ENCODE measurements around the gene PHACTR1. TPM values are rescaled to one million over a fixed set of nuclear protein-coding genes. Genes with fewer than 3 reads are reported as not detected.

The PHACTR1 gene
- total RNA-seq, 1 experiment from 2014 or later: not detected

GRCh38 chr6:12963567-12963966, 247.0 kb downstream of the PHACTR1 start:
- Histone ChIP-seq H3K4me2 (ENCODE audit: low read length) (no peak overlapping the region), H3K4me1 (ENCODE audit: insufficient read depth, low read length) (no peaks in the 10 kb centered on the region), H3F3A (ENCODE audit: low read length, unreplicated experiment) (no peaks in the 10 kb centered on the region), H3K36me3 (ENCODE audit: low read depth, low read length) (no peaks in the 10 kb centered on the region), H3K4me3 (ENCODE audit: low read length) (no peak overlapping the region), H3K9ac (ENCODE audit: low read length) (no peak overlapping the region), H4K20me1 (ENCODE audit: low read length) (no peaks in the 10 kb centered on the region), H3K27me3 (ENCODE audit: low read length) (peaks cover 69% of the 10 kb centered on the region), H3K9me2 (replicated peaks; ENCODE audit: low read length) (no peaks in the 10 kb centered on the region), H3K27ac (ENCODE audit: low read length) (no peak overlapping the region), H2AFZ (ENCODE audit: low read length) (no peak overlapping the region), H3K9me3 (ENCODE audit: low read length) (no peaks in the 10 kb centered on the region), H3K79me2 (ENCODE audit: low read length) (no peaks in the 10 kb centered on the region)
- TF ChIP-seq EZH2 (IDR thresholded peaks at IDR 0.05; ENCODE audit: low read length, unreplicated experiment) (no peak), CTCF (conservative IDR thresholded peaks at IDR 0.05; ENCODE audit: low read depth, low read length) (no peak), EZH2phosphoT487 (IDR thresholded peaks at IDR 0.05; ENCODE audit: borderline replicate concordance, low read length) (no peak)
- intact Hi-C loops (cut with micrococcal nuclease): no loop called here
- DNase-seq (no peak), ATAC-seq (no peak)
- POLR2A ChIA-PET (ENCODE audit: unreplicated experiment): no interaction called here
- CTCF ChIA-PET: no interaction called here
- BruUV-seq (replicated peaks): no TSS peak

GRCh38 chr6:12967686-12968085, 251.1 kb downstream of the PHACTR1 start:
- Histone ChIP-seq H3F3A (ENCODE audit: low read length, unreplicated experiment) (no peaks in the 10 kb centered on the region), H3K9me3 (ENCODE audit: low read length) (no peaks in the 10 kb centered on the region), H3K4me1 (ENCODE audit: insufficient read depth, low read length) (no peaks in the 10 kb centered on the region), H3K9me2 (replicated peaks; ENCODE audit: low read length) (no peaks in the 10 kb centered on the region), H3K9ac (ENCODE audit: low read length) (no peak overlapping the region), H3K4me3 (ENCODE audit: low read length) (no peak overlapping the region), H3K36me3 (ENCODE audit: low read depth, low read length) (no peaks in the 10 kb centered on the region), H3K4me2 (ENCODE audit: low read length) (no peak overlapping the region), H4K20me1 (ENCODE audit: low read length) (no peaks in the 10 kb centered on the region), H2AFZ (ENCODE audit: low read length) (no peak overlapping the region), H3K79me2 (ENCODE audit: low read length) (no peaks in the 10 kb centered on the region), H3K27ac (ENCODE audit: low read length) (no peak overlapping the region), H3K27me3 (ENCODE audit: low read length) (peaks cover 79% of the 10 kb centered on the region)
- ATAC-seq: no peak
- POLR2A ChIA-PET (ENCODE audit: unreplicated experiment): no interaction called here
- DNase-seq: no peak
- CTCF ChIA-PET: no interaction called here
- TF ChIP-seq EZH2 (IDR thresholded peaks at IDR 0.05; ENCODE audit: low read length, unreplicated experiment): no peak
- TF ChIP-seq EZH2phosphoT487 (IDR thresholded peaks at IDR 0.05; ENCODE audit: borderline replicate concordance, low read length): no peak
- TF ChIP-seq CTCF (conservative IDR thresholded peaks at IDR 0.05; ENCODE audit: low read depth, low read length): no peak
- intact Hi-C loops (cut with micrococcal nuclease): no loop called here
- no TSS peak for BruUV-seq (replicated peaks)

- H3K4me1 ChIP-seq (ENCODE audit: insufficient read depth, low read length): no peaks in the 10 kb centered on the region
- POLR2A ChIA-PET (ENCODE audit: unreplicated experiment): no interaction called here
- H3K27me3 ChIP-seq (ENCODE audit: low read length): peaks cover 79% of the 10 kb centered on the region
- intact Hi-C loops (cut with micrococcal nuclease): no loop called here
- no TSS peak for BruUV-seq (replicated peaks)
- CTCF ChIA-PET: no interaction called here
- no peaks in the 10 kb centered on the region for H3K9me2 ChIP-seq (replicated peaks; ENCODE audit: low read length)
- no peak for ATAC-seq
- no peak overlapping the region for H3K4me3 ChIP-seq (ENCODE audit: low read length)
- no peak overlapping the region for H3K27ac ChIP-seq (ENCODE audit: low read length)
- H2AFZ ChIP-seq (ENCODE audit: low read length): no peak overlapping the region
- H3K4me2 ChIP-seq (ENCODE audit: low read length): no peak overlapping the region
- no peak for DNase-seq
- no peaks in the 10 kb centered on the region for H3K79me2 ChIP-seq (ENCODE audit: low read length)
- H3F3A ChIP-seq (ENCODE audit: low read length, unreplicated experiment): no peaks in the 10 kb centered on the region
- H3K36me3 ChIP-seq (ENCODE audit: low read depth, low read length): no peaks in the 10 kb centered on the region
- no peaks in the 10 kb centered on the region for H4K20me1 ChIP-seq (ENCODE audit: low read length)
- H3K9me3 ChIP-seq (ENCODE audit: low read length): no peaks in the 10 kb centered on the region
- TF ChIP-seq EZH2phosphoT487 (IDR thresholded peaks at IDR 0.05; ENCODE audit: borderline replicate concordance, low read length): no peak
- TF ChIP-seq EZH2 (IDR thresholded peaks at IDR 0.05; ENCODE audit: low read length, unreplicated experiment): no peak
- TF ChIP-seq CTCF (conservative IDR thresholded peaks at IDR 0.05; ENCODE audit: low read depth, low read length): no peak
- no peak overlapping the region for H3K9ac ChIP-seq (ENCODE audit: low read length)
These were observed 251.7 kb downstream of the PHACTR1 start for GRCh38 chr6:12968290-12968689.

Measured in PC-3 (cell line).